Hindlimb muscle (tissue), 1 donor: ENCODE data around the gene DPPA5. TPM values are rescaled to one million over a fixed set of nuclear protein-coding genes. Genes with fewer than 3 reads are reported as not detected.
"Not testable (repeated sequence)": the region's sequence is repeated elsewhere in the genome, so short reads cannot be mapped to it uniquely, and the experiment has no call there.

ENCODE experiments used
- DNase-seq: peaks from one replicate; pipeline ENCODE4 v3.0.0-alpha.2; 2013
- polyA plus RNA-seq: library from polyadenylated mRNA; unstranded; fragments of 120-200 nt; gene quantifications from one replicate; pipeline ENCODE4 v1.2.1, GENCODE V29; 2013; ENCODE audit not compliant: insufficient read length

DPPA5 gene, protein sequence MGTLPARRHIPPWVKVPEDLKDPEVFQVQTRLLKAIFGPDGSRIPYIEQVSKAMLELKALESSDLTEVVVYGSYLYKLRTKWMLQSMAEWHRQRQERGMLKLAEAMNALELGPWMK
- not detected for polyA plus RNA-seq

DNA sequence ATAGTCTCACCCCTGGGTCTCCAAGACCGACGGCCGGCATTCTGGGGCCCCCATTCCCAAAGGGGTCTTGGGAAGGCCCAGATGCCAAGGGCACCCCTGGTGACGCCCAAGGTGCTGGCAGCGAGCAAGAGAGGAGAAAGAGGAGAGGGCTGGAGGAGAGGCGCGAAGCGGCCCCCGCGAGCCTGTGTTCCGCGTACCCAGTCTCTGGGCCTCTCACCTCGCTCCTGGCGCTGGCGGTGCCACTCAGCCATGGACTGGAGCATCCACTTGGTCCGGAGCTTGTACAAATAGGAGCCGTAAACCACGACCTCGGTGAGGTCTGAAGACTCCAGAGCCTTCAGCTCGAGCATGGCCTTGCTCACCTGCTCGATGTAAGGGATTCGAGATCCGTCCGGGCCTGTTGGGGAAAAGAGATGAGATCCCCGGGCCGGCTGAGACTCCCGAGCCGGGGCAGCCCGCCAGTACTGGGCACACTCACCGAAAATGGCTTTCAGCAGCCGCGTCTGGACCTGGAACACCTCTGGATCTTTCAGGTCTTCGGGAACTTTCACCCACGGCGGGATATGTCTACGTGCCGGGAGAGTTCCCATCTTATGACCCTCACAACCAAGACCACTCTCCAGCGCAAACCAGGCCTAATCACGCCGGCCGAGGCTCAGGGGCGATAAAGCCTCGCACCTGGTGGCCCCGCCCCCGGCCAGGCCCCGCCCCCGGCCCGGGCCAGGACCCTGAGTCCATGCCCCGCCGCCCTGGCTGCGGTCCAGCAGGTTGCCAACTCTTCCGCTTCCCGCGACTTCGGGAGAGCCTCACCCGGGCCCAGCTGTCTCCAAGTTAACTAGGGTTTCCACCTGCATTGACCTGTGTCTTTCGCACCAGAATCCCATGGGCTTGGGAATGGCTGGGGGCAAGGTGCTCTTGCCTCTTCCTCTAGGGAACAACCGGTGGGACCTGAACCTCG, at the start of gene DPPA5:
Gene DPPA5 (minus strand): TSS at position 641 of the 958 bp plus-strand sequence. CDS start 51 bp downstream, at position 590.
- no peak for DNase-seq

DNA sequence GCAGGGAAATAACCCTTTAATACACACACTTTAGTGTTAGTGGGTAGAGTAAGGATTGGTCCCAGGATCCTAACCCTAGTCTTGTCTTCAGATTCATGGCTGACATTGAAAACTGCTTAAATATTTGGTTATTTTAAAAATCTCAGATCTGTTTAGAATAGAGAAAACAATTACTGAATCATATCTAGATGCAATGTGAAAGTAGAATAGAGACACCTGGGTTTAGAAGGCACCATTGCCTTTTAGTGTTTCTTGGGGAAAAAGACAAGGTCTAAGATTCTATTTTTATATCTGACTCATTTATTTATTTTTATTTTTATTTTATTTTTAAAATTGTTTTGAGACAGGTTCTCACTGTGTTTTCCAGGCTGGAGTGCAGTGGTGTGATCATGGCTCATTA, 46.6 kb upstream of the DPPA5 start:
- no peak for DNase-seq

DNA sequence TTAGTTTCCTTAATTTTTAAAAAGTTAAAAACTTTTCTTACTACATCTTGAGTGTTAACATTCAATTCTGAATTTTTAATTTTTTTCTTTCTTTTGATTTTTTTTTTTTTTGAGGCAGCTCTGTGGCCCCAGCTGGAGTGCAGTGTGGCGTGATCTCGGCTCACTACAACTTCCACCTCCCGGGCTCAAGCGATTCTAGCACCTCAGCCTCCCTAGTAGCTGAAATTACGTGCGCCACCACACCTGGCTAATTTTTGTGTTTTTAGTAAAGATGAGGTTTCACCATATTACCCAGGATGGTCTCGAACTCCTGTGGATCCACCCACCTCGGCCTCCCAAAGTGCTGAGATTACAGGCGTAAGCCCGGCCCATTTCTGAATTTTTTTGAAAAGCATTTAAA, 41.8 kb upstream of the DPPA5 start:
- DNase-seq = no peak

DNA sequence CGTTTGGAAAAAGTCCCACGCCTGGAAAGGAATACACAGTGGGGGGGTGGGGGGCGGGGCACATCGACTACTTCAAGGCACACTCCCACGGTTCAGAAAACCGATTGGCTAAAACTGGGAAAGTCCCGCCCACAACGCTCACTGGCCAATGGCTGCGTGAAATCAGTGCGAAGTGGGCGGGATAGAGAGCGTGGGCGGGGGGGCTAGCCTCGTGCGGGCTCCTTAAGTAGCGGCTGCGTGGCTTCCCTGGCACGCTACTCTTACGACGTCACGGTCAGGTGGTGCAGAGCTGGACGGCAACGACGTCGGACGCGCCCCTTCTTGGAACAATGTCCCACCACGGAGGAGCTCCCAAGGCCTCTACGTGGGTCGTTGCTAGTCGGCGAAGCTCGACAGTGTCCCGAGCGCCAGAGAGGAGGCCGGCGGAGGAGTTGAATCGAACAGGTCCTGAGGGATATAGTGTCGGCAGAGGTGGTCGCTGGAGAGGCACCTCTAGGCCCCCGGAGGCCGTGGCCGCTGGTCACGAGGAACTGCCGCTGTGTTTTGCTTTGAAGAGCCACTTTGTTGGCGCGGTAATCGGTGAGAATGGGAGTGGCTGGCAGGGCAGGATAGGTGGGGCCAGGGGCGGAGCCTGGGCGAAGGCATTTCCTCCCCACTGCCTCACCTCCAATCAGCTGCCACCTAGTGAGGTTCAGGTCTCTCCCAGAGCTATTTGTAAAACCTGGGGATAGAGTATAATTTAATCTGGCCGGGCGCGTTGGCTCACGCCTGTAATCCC, 40.7 kb upstream of the DPPA5 start, which contains the start of gene DDX43:
Gene DDX43 (plus strand): TSS at position 252 of the 778 bp plus-strand sequence. CDS start 78 bp downstream, at position 330.
- DNase-seq = peak; percentile 29

DNA sequence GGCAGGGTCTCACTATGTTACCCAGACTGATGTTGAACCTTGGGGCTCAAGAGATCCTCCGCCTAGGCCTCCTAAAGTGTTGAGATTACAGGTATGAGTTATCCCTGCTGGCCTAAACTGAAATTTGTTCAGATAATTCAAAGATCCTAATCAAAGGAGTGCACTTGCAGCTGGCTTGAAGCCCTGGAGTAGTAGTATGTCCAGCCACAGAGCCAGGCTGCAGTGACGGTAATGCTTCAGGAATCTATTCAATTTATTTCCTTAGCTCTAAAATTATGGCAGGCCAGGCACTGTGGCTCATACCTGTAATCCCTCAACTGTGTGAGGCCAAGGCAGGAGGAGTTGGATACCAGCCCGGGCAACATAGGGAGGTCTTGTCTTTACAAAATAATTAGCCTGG, 39.2 kb upstream of the DPPA5 start:
- no peak for DNase-seq

DNA sequence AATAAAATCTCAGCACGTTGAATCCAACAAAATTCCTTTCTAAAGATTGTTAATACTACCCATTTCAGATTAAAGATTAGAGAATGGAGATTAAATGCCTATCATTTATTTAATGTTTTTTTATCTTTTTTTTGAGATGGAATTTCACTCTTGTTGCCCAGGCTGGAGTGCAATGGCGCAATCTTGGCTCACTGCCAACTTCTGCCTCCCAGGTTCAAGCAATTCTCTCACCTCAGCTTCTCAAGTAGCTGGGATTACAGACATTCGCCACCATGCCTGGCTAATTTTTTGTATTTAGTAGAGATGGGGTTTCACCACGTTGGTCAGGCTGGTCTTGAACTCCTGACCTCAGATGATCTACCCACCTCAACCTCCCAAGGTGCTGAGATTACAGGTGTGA, 38.1 kb upstream of the DPPA5 start:
- DNase-seq = not testable (repeated sequence)

DNA sequence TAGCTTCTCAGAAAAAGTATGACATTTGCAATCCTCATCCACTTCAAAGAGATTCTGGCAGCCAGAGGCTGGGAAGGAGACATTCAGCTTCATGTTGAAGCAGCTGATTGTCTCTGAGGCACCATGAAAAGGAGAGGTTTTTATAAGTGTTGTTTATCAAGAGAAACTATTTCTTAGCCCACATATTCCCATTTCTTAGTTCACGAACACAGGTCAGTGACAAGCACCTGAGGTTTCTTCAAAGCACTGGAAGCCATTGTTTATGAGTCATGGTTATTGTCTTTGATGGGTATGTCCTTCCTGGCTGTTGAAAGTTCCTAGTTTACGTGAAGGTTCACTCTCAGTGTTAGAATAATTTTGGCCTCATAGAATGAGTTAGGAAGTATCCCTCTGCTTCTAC, 37.6 kb upstream of the DPPA5 start:
- no peak for DNase-seq

DNA sequence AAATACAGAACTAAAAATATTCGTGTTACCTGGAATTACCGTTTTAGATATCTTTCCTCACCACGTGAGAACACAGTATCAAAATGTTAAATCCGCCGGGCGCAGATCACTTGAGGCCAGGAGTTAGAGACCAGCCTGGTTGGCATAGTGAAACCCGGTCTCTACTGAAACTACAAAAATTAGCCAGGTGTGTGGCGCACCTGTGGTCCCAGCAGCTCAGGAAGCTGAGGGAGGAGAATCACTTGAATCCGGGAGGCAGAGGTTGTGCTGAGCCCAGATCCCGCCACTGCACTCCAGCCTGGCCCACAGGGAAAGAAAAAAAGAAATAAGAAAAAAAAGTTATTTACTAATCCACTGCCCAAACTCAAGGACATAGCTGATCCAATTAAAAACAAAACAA, 35.8 kb upstream of the DPPA5 start:
- no peak for DNase-seq

DNA sequence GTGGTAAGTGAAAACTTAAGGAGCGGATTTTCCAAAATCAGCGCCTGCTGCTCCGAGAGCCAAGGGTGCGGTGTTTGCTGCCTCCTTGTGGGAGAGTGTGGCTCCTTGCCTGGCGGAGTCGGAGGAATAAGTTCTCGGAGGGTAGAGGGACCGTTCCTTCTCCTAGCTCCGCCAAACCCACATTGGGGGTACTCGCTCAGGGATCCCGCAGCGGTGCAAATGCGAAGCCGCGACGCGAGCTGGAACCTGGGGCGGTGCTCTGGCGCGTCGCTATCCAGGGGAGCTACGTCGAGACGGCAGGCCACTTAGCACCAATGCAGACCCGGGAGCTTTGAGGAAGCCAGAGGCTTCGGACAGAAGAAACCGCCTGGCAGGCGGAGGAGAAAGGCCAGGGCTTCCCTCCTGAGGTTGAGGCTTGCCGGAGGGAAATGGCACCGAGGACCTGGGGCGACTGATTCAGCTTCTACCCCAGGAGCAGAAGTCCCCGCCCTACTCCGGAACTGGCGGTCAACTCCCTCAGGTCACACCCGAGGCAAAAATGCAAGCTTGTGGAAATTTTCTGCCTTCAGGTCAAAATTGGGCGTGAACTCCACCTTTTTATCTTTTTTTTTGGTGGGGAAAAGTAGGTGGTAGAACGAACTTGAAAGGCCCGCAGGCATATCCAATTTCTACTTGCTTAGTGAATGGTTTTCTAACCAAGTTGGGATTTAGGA, 34.9 kb upstream of the DPPA5 start:
- DNase-seq = peak; percentile 47

DNA sequence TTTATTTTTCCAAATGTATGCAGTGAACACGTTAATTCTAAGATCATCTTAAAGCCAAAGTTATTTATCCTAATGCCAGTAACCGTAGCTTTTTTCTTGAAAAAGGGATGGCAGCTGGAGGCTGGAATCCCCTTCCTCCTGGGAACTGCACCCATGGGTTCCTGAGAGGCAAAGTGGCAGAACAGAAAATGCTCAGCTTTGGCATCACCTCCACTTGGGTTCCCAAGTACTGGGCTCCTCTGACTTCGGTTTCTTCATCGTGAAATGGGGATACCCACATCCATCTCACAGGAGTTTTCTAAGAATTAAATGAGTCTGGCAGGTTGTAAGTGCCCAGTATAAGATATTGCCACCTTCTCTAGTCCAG, 34.3 kb upstream of the DPPA5 start:
- DNase-seq = no peak

DNA sequence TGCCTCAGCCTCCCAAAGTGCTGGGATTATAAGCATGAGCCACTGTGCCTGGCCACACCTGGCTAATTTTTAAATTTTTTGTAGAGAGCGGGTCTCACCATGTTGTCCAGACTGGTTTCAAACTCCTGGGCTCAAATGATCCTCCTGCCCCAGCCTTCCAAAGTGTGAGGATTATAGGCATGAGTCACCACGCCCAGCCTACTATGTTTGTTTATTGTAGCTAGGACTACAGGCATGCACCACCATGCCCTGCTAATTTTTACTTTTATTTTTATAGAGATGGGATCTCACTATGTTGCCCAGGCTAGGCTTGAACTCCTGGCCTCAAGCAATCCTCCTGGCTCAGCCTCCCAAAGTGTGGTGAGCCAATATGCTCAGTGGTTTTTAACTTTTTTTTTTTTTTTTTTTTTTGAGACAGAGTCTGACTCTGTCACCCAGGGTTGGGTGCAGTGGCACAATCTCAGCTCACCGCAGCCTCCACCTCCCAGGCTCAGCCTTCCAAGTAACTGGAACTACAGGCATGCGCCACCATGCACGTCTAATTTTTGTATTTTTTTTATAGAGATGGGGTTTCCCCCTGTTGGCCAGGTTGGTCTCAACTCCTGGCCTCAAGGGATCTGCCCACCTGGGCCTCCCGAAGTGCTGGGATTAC, 28.5 kb upstream of the DPPA5 start:
- DNase-seq = no peak

DNA sequence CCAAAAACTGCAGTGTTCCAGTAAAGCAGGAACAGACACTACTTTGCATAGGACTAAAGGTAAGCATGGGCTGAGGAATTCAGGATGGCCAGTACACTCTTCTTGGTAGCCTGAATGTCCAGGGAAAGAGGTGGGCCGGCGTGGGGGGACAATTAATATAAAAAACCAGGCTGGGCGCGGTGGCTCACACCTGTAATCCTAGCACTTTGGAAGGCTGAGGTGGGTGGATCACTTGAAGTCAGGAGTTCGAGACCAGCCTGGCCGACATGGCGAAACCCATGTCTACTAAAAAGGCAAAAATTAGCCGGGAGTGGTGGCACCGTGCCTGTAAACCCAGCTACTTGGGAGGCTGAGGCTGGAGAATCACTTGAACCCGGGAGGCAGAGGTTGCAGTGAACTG, 27.5 kb upstream of the DPPA5 start:
- not testable (repeated sequence) for DNase-seq

DNA sequence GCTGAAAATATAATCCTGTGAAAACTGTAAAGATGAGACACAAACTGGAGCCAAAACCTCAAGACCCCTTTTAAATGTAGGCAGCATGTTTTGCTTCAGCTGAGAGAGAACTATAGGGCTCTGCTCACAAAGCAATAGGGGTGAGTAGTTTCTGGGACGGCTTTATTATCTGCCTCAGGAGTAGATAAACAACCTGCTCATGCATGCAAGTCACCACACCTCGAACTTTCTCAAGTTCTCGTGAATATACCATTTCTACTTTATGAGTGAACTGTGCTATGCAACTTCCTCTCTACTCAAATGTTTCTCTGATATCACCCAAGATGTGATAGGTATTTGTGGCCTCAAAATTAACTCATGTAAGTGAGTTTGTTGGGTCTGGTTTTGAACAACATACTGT, 23.1 kb upstream of the DPPA5 start:
- no peak for DNase-seq

DNA sequence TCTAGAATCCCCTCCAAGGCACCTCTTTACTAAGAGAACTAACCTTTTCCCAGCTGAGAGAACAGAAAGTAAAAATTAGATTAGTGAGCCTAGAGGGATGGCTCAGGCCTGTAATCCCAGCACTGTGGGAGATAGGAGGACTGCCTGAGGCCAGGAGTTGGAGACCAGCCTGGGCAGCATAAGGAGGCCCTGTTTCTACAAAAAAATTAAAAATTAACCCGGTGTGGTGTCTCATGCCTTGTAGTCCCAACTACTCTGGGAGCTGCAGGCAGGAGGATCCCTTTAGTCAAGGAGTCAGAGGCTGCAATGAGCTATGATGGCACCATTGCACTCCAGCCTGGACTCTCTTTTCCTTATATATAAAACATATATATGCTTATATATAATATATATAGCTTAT, 21.1 kb upstream of the DPPA5 start:
- DNase-seq = no peak

DNA sequence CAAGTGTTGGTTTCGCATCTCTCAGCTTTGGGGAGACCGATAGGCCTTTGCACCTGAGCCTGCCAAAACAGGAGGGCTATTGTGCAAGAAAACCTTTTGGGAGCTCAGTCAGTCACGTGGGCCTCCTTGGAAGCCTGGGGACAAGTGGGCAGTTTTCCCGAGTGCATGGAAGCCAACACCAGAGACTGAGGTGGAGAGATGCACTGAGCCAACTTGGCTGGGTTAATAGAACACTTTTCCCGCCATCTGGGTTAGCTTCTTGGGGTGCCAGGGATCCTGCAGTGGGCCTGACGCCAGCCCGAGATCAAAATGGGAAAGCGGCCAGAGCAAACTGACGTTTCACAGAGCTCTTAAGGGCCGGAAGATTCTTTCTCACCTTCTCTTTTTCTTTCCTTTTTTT, 18.4 kb upstream of the DPPA5 start:
- no peak for DNase-seq

DNA sequence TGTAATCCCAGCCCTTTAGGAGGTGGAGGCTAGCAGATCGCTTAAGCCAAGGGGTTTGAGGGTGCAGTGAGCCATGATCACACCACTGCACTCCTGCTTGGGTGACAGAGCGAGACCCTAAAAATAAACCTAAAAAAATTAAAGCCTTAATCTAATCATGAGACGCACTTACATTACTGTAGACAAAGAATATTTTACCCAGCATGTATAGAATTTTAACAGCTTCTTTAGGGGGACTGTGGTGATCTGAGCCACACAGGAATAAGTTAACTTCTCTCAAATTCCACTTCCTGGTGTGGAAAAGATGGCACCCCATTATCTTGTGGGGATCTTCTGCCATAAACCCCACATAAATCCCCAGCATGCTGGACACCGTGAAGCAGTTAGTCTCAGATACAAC, 17.9 kb upstream of the DPPA5 start:
- no peak for DNase-seq

DNA sequence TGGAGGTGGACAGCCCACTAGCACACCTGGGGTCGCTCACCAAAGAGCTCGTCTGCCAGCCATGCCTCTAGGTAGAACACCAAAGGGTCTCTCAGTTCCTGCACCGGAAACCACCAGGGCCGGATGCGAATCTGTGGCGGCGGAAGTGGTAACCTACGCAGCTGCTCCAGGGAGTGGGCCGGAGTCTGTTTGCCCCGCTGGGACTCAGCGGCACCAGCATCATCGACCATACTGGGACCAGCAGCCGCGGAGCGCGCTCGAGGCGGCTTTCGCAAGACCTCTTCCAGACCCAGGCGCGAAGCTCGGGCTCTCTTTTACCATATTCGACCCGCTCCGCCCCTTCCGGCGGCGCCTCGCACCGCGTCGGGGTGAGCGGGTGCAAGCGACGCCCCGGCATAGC, 15.5 kb upstream of the DPPA5 start, which contains the start of gene OOEP:
Gene OOEP (minus strand): TSS at position 335 of the 400 bp plus-strand sequence. CDS start 105 bp downstream, at position 230.
- DNase-seq = no peak

DNA sequence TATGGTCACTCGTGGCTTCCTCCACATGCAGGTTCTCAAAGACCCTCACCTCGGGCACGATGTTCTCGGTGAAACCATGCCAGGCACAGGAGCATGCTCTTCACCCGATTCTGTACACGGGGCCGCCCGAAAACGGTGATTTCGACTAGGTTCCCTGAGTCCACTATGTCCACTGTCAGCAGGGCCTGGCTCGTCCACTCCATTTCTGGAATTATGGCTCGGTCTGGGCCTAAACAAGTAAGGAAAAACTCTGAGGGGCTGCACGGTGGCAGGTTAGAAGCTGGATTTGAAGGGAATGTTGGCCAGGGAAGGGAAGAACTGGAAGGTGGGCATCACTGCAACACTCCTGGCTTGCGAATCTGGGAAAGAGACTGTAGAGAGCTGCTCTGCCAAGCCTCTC, 15.1 kb upstream of the DPPA5 start:
- no peak for DNase-seq

DNA sequence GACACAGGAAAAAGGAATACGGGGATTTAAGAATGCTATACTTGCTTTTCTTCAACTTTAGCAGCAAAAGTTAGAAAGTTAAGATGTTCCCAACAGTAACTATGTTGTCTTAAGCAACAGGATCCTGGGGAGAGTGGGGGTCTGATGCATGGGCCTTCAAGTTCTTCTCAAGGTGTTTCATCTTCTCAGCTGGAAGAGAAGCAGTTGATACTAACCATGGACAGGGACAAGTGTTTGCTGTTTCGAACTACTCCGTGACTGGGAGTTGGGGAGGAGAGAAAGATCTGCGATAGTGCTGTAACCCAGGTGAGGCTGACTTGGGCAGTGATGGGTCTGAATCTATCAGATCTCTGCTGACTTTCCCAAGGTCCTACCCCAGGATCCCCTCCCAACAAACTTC, 14.6 kb upstream of the DPPA5 start:
- no peak for DNase-seq

DNA sequence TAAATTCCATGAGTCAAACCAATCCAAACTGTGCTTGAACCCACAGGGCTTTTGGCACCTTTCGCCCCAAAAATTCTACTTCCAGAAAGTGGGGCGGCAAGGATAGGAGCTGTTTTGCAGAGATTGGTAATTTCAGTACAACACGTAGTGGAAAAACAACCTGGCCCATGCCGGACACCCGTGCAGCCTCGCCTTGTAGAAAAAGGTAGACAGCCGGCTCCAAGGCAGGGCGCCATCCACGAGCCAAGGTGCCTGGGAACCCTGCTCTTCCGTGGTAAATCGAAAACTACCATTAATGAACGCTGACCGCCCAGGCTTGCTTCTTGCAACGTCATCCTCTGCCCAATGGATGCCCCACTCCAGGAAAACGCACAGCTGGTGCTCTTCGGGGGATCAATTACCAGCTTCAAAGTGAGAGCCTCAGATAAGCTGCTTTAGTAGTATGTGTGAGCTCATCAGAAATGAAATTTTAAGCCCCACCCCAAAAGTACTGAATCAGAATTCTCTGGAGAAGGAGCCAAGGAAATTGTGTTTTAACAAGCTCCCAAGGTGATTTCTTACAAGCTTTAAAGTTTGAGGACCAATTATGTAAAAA, 13.8 kb upstream of the DPPA5 start:
- no peak for DNase-seq

DNA sequence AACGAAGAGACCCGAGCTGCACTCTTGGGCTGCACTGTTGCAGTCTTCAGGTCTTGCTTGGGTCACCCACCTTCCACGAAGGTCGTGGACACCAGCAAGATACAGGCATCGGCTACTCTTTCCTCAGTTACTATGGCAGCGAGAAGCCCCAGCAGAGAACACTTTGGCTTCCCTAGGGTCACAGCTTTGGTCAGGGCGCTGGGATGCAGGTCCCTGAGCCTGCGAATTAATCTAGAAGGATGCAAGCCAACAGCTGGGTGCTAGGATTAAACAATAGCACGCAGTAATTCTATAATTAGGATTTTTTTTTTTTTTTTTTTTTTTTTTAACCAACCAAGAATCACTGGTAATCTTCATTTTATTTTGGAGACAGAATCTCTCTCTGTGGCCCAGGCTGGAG, 10.5 kb upstream of the DPPA5 start:
- no peak for DNase-seq

DNA sequence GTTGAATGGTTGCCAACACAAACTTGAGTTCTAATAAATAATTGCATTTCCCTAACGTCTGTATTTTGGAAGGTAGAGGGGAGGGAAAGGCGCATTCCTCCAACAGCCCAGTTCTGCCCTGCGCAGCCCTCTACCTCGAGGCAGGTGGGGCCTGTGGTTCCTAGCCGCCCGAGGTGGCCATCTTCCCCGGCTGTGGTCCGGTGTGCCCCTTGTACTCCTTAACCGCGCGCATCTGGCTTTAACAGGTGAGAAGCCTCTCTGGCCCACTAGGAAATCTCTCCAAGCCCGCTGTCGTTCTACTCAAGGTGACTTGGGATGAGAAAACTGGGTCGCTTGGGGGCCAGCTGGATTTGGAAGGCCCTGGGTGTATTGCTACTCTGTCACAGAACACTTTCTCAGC, 10.0 kb upstream of the DPPA5 start:
- DNase-seq = no peak
